HepG2 (cell line): ENCODE data around the gene WDR20. TPM values are rescaled to one million over a fixed set of nuclear protein-coding genes. Genes with fewer than 3 reads are reported as not detected.
"Not testable (repeated sequence)": the region's sequence is repeated elsewhere in the genome, so short reads cannot be mapped to it uniquely, and the experiment has no call there.

Experiments used
- ATAC-seq: fragments of 200-7000 bp; cut with Tn5 transposase; 3 replicates; pipeline ENCODE4 v1.9.1; 2020; ENCODE audit warnings: mild to moderate bottlenecking, moderate library complexity
- BruUV-seq: library from RNA; stranded (reverse); fragments of 400-500 nt; replicated peaks from 2 replicates; lab custom pipeline; 2021; lab: Mats Ljungman, UMichigan
- CTCF ChIA-PET: fragments of 300-600 bp; formaldehyde crosslinking; extraction: SDS; loops from one replicate; lab custom pipeline; 2021; ENCODE audit warnings: low total read pairs, inconsistent platforms, low intra/inter-chr PET ratio; lab: Yijun Ruan, JAX
- POLR2A ChIA-PET: fragments of 350-600 bp; sonication (Branson Sonifier 250); formaldehyde crosslinking; loops from one replicate; lab custom pipeline; 2020; ENCODE audit warnings: antibody characterized with exemption, inconsistent platforms; lab: Yijun Ruan, JAX
- DNase-seq: peaks from one replicate; pipeline ENCODE4 v3.0.0-alpha.2; 2015; ENCODE audit warnings: low spot score
- FAIRE-seq: peaks from 3 replicates; lab custom pipeline; 2011; peaks lifted over from hg19 to GRCh38; lab: Jason Lieb, UNC
- H2AFZ ChIP-seq: one replicate; pipeline ENCODE4 v1.6.1; 2011; ENCODE audit warnings: low read length, inconsistent platforms
- H3K27ac ChIP-seq: fragments of 300-600 bp; 3 replicates; pipeline ENCODE4 v1.8.0; 2011; ENCODE audit warnings: mixed run types, mild to moderate bottlenecking, mixed read lengths, low read length, inconsistent platforms; ENCODE audit not compliant: insufficient read depth; ENCODE audit errors: extremely low read length
- H3K27me3 ChIP-seq, 2 experiments: fragments of 200-600 bp in 1 of 2; 2 replicates in 1 of 2; 3 replicates in 1 of 2; pipeline versions ENCODE4 v1.6.0 to v1.8.0; 2011; ENCODE audit warnings: low read length in 2 of 2, mild to moderate bottlenecking in 2 of 2, moderate library complexity in 2 of 2, inconsistent platforms in 1 of 2; ENCODE audit not compliant: insufficient read depth in 2 of 2, control insufficient read depth in 1 of 2
- H3K36me3 ChIP-seq, 2 experiments: fragments of 200-600 bp in 1 of 2; replicated peaks in 1 of 2; 2 replicates in 1 of 2; 3 replicates in 1 of 2; pipeline versions ENCODE4 v1.5.1 to v1.8.0; 2011; ENCODE audit warnings: low read length in 2 of 2, inconsistent platforms in 1 of 2; ENCODE audit not compliant: insufficient read depth in 2 of 2, control insufficient read depth in 1 of 2
- H3K4me1 ChIP-seq: 2 replicates; pipeline ENCODE4 v1.5.1; 2012; ENCODE audit warnings: low read length, inconsistent platforms; ENCODE audit not compliant: insufficient read depth
- H3K4me2 ChIP-seq: 2 replicates; pipeline ENCODE4 v1.6.0; 2011; ENCODE audit warnings: low read depth, low read length, inconsistent platforms
- H3K4me3 ChIP-seq, 3 experiments: fragments of 200-600 bp in 1 of 3; sonication (generic), shearing (Covaris generic) in 1 of 3; replicated peaks in 1 of 3; 2 replicates each; pipeline ENCODE4 v1.5.1; 2011 to 2016; ENCODE audit warnings: low read length in 3 of 3, inconsistent platforms in 2 of 3, low read depth in 2 of 3, mild to moderate bottlenecking in 2 of 3, control low read depth in 1 of 3, mixed read lengths in 1 of 3; ENCODE audit not compliant: insufficient read depth in 1 of 3
- H3K79me2 ChIP-seq: one replicate; pipeline ENCODE4 v1.6.1; 2011; ENCODE audit warnings: low read length, inconsistent platforms; ENCODE audit not compliant: insufficient read depth
- H3K9ac ChIP-seq: 2 replicates; pipeline ENCODE4 v1.6.0; 2011; ENCODE audit warnings: mild to moderate bottlenecking, low read depth, low read length, inconsistent platforms; ENCODE audit not compliant: insufficient read depth
- H3K9me3 ChIP-seq: 2 replicates; pipeline ENCODE4 v1.5.1; 2012; ENCODE audit warnings: mild to moderate bottlenecking, low read length
- H4K20me1 ChIP-seq: 2 replicates; pipeline ENCODE4 v1.6.0; 2011; ENCODE audit warnings: inconsistent platforms, mild to moderate bottlenecking, low read length, moderate library complexity; ENCODE audit not compliant: insufficient read depth
- ZBTB33 ChIP-seq: sonication (generic); formaldehyde crosslinking; IDR thresholded peaks from 2 replicates; pipeline ENCODE4 v1.4.0; 2020; ENCODE audit warnings: missing genetic modification reagents
- ZNF431 ChIP-seq: sonication (generic); formaldehyde crosslinking; IDR thresholded peaks from 2 replicates; pipeline ENCODE4 v1.9.0; 2022; ENCODE audit warnings: missing genetic modification reagents, low read depth, mild to moderate bottlenecking, borderline replicate concordance
- WGBS: methylation state at CpG from one replicate; pipeline ENCODE4 v1.1.6; 2017; ENCODE audit warnings: low lambda C conversion rate; 5-methylcytosine and 5-hydroxymethylcytosine counted together
- in situ Hi-C: cut with HindIII; loops from 2 replicates; pipeline ENCODE4 v1.10.0; 2017; ENCODE audit warnings: low pct_unique_long_range_greater_than_20kb; ENCODE audit not compliant: extremely low pct_ligation_motif_present
- intact Hi-C: fragments of 100-400 bp; cut with micrococcal nuclease; formaldehyde crosslinking; loops from one replicate; pipeline ENCODE4 v1.10.0; 2022; ENCODE audit not compliant: unreplicated experiment
- polyA plus RNA-seq, 8 experiments: library from polyadenylated mRNA; depleted of rRNA in 3 of 8; stranded (reverse) in 7 of 8; unstranded in 1 of 8; fragments of >200 nt; fragmentation: Illumina TruSeq in 4 of 8; extraction: Trizol in 4 of 8; gene quantifications; 2 replicates each; pipeline versions ENCODE4 v1.2.1 to v1.2.3, GENCODE V29; 2011 to 2016; ENCODE audit warnings: low read depth in 4 of 8, missing spikeins in 1 of 8, mixed read lengths in 1 of 8; ENCODE audit not compliant: insufficient read depth in 1 of 8
- total RNA-seq, 5 experiments: library from RNA; depleted of rRNA; stranded (reverse); fragments of >200 nt; fragmentation: Illumina TruSeq; extraction: Trizol; gene quantifications; 2 replicates each; pipeline ENCODE4 v1.2.3, GENCODE V29; 2016; ENCODE audit warnings: low read depth in 1 of 5
- TF ChIP-seq, protein P1 (sequence below): sonication (generic); formaldehyde crosslinking; IDR thresholded peaks from 2 replicates; pipeline ENCODE4 v1.9.0; 2021; ENCODE audit warnings: missing genetic modification reagents, borderline replicate concordance

Gene WDR20
- total and polyA plus RNA-seq, 2 of the 13 experiments (the other 11 are each of a cell fraction or from before 2014, with no cell fraction given), result 10.4 to 23.2 TPM

DNA sequence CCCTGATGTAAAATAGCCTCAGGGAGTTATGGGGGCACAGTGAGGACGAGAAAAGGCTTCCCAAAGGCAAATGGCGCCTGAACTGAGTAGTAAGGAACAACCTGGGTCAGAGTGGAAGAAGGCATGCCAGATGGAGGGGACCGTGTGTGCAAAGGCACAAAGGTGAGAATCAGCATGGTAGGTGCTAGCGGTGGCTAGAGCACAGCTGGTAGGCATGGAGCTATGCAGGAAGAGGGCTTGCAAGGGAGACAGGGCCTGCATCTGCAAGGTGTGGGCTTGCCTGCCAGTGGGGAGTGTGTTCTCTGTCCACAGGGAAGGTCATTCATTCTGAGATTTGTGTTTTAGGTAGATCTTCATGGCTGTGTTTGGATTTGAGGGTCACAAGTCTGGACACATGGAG lies 34.3 kb upstream of the WDR20 start:
- ChIA-PET POLR2A (no interaction called here), CTCF (no interaction called here)
- ATAC-seq (peak; percentile 60), DNase-seq (no peak), FAIRE-seq (no peak)
- in situ Hi-C loops, result no loop called here
- no TSS peak for BruUV-seq
- 56% methylated on average over 4 of the region's 4 CpGs for WGBS
- Histone ChIP-seq H2AFZ (no peak overlapping the region), H4K20me1 (no peaks in the 10 kb centered on the region), H3K27ac (no peak overlapping the region), H3K9me3 (no peaks in the 10 kb centered on the region), H3K27me3 (no peaks in the 10 kb centered on the region; a peak in 2 of 5 replicates), H3K9ac (no peak overlapping the region), H3K36me3 (no peaks in the 10 kb centered on the region), H3K4me1 (0 out of 2 replicates have a peak, but pooled peaks cover 6% of the 10 kb centered on the region), H3K4me3 (no peak overlapping the region), H3K79me2 (no peaks in the 10 kb centered on the region), H3K4me2 (no peak overlapping the region)
- TF ChIP-seq, protein P1, sequence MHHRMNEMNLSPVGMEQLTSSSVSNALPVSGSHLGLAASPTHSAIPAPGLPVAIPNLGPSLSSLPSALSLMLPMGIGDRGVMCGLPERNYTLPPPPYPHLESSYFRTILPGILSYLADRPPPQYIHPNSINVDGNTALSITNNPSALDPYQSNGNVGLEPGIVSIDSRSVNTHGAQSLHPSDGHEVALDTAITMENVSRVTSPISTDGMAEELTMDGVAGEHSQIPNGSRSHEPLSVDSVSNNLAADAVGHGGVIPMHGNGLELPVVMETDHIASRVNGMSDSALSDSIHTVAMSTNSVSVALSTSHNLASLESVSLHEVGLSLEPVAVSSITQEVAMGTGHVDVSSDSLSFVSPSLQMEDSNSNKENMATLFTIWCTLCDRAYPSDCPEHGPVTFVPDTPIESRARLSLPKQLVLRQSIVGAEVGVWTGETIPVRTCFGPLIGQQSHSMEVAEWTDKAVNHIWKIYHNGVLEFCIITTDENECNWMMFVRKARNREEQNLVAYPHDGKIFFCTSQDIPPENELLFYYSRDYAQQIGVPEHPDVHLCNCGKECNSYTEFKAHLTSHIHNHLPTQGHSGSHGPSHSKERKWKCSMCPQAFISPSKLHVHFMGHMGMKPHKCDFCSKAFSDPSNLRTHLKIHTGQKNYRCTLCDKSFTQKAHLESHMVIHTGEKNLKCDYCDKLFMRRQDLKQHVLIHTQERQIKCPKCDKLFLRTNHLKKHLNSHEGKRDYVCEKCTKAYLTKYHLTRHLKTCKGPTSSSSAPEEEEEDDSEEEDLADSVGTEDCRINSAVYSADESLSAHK, result no peak
- 0 out of 2 replicates have a peak, but pooled peaks have one; percentile 20 for TF ChIP-seq ZBTB33 (CRISPR knock-in tag)
- intact Hi-C loops, result no loop called here

DNA sequence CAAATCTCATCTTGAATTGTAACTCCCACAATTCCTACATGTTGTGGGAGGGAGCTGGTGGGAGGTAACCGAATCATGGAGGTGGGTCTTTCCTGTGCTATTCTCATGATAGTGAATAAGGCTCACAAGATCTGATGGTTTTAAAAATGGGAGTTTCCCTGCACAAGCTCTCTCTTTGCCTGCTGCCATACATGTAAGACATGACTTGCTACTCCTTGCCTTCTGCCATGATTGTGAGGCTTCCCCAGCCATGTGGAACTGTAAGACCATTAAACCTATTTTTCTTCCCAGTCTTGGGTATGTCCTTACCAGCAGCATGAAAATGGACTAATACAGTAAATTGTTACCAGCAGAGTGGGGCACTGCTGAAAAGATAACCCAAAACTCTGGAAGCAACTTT lies 30.4 kb upstream of the WDR20 start:
- H2AFZ ChIP-seq, H3K36me3 ChIP-seq, intact Hi-C loops, BruUV-seq, H3K27me3 ChIP-seq, DNase-seq, FAIRE-seq, H3K4me1 ChIP-seq, ATAC-seq, H3K9ac ChIP-seq, H3K4me2 ChIP-seq, POLR2A ChIA-PET, H4K20me1 ChIP-seq, CTCF ChIA-PET, H3K79me2 ChIP-seq, H3K4me3 ChIP-seq, H3K9me3 ChIP-seq, in situ Hi-C loops, H3K27ac ChIP-seq: not testable (repeated sequence)
- TF ChIP-seq ZNF431 (CRISPR knock-in tag), result peak; percentile 63; the same call in 1 of the 2 replicates
- 0% methylated on average over 1 of the region's 1 CpG for WGBS
